Cerebellar cortex (tissue), 1 donor: ENCODE data around the gene RGL2.
"Not testable (repeated sequence)": the region's sequence is repeated elsewhere in the genome, so short reads cannot be mapped to it uniquely, and the experiment has no call there.

Source experiments
- DNase-seq: peaks from one replicate; pipeline ENCODE4 v3.0.0-alpha.2; 2015; ENCODE audit warnings: low spot score

RGL2 gene, protein sequence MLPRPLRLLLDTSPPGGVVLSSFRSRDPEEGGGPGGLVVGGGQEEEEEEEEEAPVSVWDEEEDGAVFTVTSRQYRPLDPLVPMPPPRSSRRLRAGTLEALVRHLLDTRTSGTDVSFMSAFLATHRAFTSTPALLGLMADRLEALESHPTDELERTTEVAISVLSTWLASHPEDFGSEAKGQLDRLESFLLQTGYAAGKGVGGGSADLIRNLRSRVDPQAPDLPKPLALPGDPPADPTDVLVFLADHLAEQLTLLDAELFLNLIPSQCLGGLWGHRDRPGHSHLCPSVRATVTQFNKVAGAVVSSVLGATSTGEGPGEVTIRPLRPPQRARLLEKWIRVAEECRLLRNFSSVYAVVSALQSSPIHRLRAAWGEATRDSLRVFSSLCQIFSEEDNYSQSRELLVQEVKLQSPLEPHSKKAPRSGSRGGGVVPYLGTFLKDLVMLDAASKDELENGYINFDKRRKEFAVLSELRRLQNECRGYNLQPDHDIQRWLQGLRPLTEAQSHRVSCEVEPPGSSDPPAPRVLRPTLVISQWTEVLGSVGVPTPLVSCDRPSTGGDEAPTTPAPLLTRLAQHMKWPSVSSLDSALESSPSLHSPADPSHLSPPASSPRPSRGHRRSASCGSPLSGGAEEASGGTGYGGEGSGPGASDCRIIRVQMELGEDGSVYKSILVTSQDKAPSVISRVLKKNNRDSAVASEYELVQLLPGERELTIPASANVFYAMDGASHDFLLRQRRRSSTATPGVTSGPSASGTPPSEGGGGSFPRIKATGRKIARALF

GRCh38 chr6:33298773-33299236 is at the start of gene RGL2:
RGL2 (minus strand) TSS chr6:33298942; CDS start chr6:33298610, 332 bp downstream.
- peak; percentile 36 for DNase-seq

GRCh38 chr6:33347816-33348215 is 49.1 kb upstream of the RGL2 start:
- DNase-seq = no peak

DNA sequence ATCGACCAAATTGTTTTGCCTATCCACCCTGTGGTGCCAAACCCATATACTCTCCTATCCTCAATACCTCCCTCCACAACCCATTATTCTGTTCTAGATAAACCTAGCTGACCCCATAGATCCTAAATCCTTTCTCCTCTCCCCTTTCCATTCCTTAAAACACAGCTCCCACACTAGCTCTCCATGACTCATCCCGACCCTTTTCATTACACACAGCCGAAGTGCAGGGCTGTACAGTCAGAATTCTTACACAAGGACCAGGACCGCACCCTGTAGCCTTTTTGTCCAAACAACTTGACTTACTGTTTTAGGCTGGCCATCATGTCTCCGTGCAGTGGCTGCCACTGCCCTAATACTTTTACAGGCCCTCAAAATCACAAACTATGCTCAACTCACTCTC is 48.2 kb upstream of the RGL2 start:
- DNase-seq = not testable (repeated sequence)

DNA sequence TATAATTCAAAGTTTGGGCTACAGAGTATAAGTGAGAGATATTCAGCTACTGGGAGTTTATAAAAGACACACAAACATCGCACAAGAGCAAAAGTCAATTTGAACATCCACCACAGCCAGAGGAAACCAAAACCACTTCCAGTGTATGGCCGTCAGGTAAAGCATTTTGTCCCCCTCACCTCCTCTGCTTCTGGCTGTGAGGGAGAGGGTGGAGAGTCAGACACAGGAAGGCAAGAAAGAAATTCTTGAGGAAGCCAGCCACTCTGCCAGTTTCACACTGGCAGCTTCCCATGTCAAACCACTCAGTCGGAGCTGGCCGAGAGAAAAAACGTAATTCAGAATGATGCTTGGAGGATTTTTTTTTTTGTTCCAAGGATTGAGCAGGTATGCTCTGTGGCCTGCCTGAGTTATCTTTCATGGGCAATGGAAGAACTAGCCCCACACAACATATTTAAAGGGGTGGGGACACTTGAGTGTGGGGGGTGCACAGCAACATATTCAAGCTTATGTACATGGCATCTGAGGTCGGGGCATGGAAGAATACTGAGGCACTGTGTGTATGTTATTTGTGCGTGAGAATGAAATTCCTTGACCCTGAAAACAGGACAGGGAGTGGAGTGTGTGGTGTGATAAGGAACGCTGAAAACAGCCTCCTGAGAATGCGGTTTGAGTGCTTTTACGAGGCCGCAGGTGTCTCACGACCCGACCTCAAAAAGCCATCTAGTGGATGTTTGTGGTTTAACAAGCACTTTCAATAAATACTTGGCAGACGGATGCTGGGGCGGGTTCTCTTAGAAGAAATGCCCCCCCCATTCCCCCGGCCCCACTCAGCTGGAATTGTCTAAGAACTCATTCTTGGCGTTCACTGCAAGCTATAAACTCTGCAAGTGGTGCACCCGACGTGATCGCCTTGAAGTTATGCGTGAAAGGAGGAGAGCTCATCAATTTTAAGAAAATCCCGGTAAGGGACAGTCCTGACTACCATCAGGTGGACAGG is 46.3 kb upstream of the RGL2 start:
- peak; percentile 88 for DNase-seq

DNA sequence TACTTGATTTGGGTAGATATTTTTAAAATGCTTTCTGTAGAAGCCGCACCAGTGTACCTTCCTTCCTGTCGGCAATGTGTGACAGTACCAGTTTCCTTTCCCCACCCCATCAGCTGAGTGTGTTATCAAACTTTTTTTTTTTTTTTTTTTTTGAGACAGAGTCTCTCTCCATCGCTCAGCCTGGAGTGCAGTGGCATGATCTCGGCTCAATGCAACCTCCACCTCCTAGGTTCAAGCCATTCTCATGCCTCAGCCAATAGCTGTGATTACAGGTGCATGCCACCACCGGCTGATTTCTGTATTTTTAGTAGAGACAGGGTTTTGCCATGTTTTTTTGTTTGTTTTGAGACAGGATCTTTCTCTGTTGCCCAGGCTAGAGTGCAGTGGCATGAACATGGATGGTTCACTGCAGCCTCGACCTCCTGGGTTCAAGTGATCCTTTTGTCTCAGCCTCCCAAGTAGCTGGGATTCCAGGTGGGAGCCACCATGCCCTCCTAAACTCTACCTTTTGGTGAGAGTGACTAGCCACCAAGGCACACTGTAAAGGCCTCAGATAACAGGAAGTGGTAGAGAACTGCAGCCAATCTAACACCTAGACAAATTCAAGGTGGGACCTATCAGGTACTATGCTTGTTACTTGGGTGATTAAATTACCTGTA is 45.3 kb upstream of the RGL2 start:
- DNase-seq = no peak

- DNase-seq = not testable (repeated sequence)
These were observed 44.8 kb upstream of the RGL2 start for GRCh38 chr6:33343606-33343952.

- no peak for DNase-seq
These were observed 40.5 kb upstream of the RGL2 start for GRCh38 chr6:33339193-33339592.

GRCh38 chr6:33336495-33336894 is 37.8 kb upstream of the RGL2 start:
- DNase-seq = no peak

DNA sequence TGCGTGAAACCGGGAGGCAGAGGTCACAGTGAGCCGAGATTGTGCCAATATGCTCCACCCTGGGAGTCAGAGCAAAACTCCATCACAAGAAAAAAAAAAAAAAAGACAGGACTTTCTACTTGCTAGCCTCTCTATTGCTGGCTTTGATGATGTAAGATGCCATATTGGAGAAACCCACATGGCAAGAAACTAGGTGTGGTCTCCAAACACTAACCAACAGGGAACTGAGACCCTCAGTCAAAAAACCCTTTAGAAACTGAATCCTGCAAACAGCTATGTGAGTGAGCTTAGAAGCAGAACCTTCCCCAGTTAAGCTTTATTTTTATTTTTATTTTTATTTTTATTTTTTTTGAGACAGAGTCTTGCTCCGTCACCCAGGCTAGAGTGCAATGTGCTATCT is 37.2 kb upstream of the RGL2 start:
- DNase-seq = no peak

DNA sequence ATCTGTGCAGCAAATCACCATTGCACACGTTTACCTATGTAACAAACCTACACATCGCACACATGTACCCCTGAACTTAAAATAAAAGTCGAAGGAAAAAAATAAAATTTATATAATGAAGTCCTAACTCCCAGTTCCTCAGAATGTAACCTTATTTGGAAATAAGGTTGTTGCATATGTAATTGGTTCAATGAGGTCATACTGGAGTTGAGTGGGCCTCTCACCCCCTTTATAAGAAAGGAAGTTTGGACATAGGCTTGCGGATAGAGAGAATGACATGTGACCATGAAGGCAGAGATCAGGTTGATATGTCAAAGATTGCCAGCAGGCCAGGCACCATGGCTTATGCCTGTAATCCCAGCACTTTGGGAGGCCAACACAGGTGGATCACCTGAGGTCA is 34.9 kb upstream of the RGL2 start:
- no peak for DNase-seq

GRCh38 chr6:33330736-33331135 is 32.0 kb upstream of the RGL2 start:
- DNase-seq = no peak

GRCh38 chr6:33329058-33329457 is 30.3 kb upstream of the RGL2 start:
- DNase-seq = no peak

DNA sequence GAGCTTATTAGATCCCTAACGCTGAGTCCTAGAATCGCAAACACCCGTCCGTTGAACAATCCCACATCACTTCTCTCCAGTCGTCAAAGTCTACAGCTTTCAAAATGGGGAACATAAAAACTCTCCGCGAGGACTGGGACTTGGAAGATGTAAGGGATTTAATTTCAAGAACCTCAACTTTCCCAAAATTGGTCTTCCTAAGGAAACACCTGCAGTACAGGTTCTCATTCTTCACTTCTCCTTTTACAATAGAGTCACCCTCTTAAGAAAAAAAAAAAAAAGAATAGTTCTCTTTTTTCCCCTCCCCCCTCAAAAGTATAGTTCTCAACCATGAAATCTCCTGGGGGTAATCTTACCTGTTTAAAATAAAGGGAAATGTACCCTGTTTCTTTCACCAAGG is 25.4 kb upstream of the RGL2 start:
- no peak for DNase-seq

- DNase-seq = no peak
These were observed 24.8 kb upstream of the RGL2 start for GRCh38 chr6:33323623-33323948.

DNA sequence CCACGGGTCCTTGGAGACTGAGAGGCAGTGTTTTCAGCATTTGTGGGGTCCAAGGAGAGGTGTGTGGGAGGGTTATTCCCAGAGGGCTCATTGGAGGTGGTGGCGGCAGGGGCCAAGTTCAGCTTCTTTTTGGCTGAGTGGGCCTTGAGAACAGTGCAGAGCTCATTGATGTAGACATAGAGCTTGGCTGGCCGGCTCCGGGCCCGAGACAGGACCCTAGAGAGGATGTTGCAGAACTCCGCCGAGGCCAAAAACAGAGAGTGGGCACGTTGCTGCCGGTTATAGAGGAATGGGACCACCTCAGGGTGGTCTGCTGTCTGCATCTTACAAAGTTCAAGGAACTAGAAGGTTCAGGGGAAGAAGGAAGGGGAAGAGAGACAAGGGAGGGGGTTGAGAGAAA is 22.5 kb upstream of the RGL2 start:
- no peak for DNase-seq

DNA sequence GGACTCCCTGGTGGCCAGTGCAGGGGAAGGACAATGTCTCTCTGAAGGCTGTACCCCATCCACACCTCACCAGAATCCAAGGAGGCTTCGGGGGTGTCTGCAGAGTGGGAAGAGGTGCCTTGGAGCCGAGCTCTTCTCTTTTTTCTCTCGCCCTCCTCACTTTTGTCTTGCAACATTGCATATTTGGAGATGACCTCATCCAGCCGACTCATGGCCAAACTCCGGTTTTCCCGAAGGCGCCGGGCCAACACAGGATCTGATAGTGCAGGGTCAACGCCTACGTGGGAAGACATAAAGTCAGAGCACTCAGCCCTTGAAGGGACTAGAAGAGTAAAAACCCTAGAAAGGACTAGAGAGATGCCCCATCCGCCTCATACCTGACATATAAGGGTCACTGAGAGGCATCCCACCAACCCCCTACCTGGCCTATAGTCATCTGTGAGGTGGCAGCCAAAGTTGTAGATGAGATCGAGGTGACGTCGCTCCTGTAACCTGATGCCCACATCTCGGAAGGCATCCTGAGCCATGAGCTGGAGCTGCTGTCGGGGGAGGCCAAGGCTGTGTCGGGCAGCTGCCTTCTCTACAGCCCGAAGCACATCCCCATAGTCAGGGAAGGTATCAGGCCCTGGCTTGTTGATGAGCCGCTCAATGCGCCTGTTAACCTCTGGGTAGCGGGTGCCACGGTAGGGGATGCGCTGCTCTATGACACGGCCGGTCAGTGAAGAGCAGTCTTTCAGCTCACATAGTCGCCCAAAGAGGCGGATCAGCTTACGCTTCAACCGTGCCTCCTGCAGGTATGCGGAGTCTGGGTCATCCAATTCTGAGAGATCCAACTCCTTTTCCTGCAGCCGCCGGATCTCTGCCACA is 21.8 kb upstream of the RGL2 start:
- DNase-seq = no peak

DNA sequence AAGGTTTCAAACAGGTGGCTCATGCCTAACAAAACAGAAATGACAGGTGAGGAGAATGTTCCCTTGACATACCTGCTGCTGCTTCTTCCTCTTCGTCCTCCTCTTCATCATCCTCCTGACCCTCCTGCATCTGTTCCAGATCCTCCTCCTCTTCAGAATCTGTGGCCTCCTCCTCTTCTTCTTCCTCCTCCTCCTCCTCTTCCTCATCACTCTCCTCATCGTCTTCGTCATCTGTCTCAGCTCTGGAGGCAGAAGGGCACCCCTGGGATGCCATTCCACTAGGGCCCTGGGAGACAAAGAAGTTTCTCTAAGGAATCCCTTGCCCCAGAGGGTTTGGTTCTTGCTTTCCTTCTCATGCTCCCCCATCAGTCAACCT is 21.2 kb upstream of the RGL2 start:
- DNase-seq = no peak

GRCh38 chr6:33318426-33319073 is 19.8 kb upstream of the RGL2 start:
- peak; percentile 28 for DNase-seq

DNA sequence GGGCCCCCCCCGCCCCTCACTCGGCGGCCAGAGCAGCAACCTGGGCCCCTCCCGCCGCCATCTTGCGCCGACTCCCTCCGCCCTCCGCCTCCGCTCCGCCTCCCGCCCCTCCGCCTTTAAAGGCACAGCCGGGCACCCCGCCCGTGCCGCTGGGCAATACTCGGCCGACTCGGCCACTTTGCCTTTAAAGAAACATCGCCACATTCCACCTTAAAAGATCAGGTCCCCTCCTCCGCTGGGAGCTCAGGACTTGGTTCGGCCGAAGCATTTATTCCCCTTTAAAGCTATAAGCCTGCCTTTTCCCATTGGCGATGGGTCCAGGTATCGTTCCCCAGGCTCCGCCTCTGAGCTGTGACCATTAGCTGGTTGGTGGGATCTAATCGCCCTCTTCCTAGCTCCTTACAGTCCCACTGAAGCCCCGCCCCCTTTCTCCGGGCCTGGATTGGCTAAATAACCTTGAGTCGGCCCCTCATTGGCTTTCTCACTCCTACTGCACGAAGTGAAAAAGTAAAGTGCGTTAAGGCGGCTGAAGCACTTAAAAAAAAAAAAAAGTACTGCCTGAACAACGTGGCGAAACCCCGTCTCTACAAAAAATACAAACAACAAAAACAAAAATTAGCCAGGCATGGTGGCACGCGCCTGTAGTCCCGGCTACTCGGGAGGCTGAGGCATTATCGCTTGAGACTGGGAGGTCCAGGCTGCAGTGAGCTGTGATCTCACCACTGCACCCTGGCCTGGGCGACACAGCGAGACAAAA is 19.1 kb upstream of the RGL2 start, which contains the start of gene ZBTB22:
Gene ZBTB22 (minus strand): TSS at position 76 of the 757 bp plus-strand sequence. CDS start 828 bp downstream, outside the sequence.
- DNase-seq = peak; percentile 100

GRCh38 chr6:33317419-33317668 is 18.6 kb upstream of the RGL2 start:
- DNase-seq = no peak
